K562 (cell line): ENCODE data around the gene TBC1D7. TPM values are rescaled to one million over a fixed set of nuclear protein-coding genes. Genes with fewer than 3 reads are reported as not detected.

Source experiments
- ATAC-seq: fragments of 200-7000 bp; cut with Tn5 transposase; 3 replicates; pipeline ENCODE4 v1.9.1; 2020; ENCODE audit warnings: moderate library complexity
- BruUV-seq: library from RNA; stranded (reverse); fragments of 400-500 nt; replicated peaks from 2 replicates; lab custom pipeline; 2021; lab: Mats Ljungman, UMichigan
- CTCF ChIA-PET: fragments of 300-600 bp; formaldehyde crosslinking; extraction: SDS; loops from one replicate; lab custom pipeline; 2021; ENCODE audit warnings: low intra/inter-chr PET ratio; lab: Yijun Ruan, JAX
- POLR2A ChIA-PET: fragments of 300-600, 350-650 bp; sonication (Branson Sonifier 250); formaldehyde crosslinking; extraction: SDS; loops from one replicate; lab custom pipeline; 2021; ENCODE audit warnings: antibody characterized with exemption, inconsistent platforms; lab: Yijun Ruan, JAX
- DNase-seq, 4 experiments: peaks; one replicate each; pipeline versions ENCODE4 v3.0.0 to v3.0.0-alpha.2; 2011 to 2018; ENCODE audit warnings: low spot score in 3 of 4, mixed read lengths in 3 of 4; ENCODE audit errors: extremely low read depth in 1 of 4
- FAIRE-seq: peaks from 2 replicates; lab custom pipeline; 2011; peaks lifted over from hg19 to GRCh38; lab: Jason Lieb, UNC
- H2AFZ ChIP-seq: 2 replicates; pipeline ENCODE4 v1.6.0; 2011; ENCODE audit warnings: low read depth, low read length, control low read depth, inconsistent platforms
- H3K27ac ChIP-seq: fragments of 200-600 bp; 3 replicates; pipeline ENCODE4 v1.8.0; 2011; ENCODE audit warnings: low read depth, mild to moderate bottlenecking, control low read depth, inconsistent platforms, low read length, moderate library complexity, mixed read lengths; ENCODE audit errors: extremely low read depth
- H3K27me3 ChIP-seq, 2 experiments: fragments of 300-600 bp in 1 of 2; 2 replicates in 1 of 2; 3 replicates in 1 of 2; pipeline versions ENCODE4 v1.6.0 to v1.8.0; 2011; ENCODE audit warnings: inconsistent platforms in 2 of 2, low read length in 2 of 2, mild to moderate bottlenecking in 1 of 2, mixed read lengths in 1 of 2, moderate library complexity in 1 of 2; ENCODE audit not compliant: control insufficient read depth in 2 of 2, insufficient read depth in 2 of 2
- H3K36me3 ChIP-seq: fragments of 300-600 bp; 3 replicates; pipeline ENCODE4 v1.8.0; 2011; ENCODE audit warnings: mild to moderate bottlenecking, low read length, inconsistent platforms; ENCODE audit not compliant: control insufficient read depth, insufficient read depth
- H3K4me1 ChIP-seq, 2 experiments: fragments of 200-600 bp in 1 of 2; replicated peaks in 1 of 2; 2 replicates in 1 of 2; 3 replicates in 1 of 2; pipeline versions ENCODE4 v1.5.1 to v1.8.0; 2011; ENCODE audit warnings: inconsistent platforms in 2 of 2, low read length in 2 of 2, mild to moderate bottlenecking in 1 of 2, mixed read lengths in 1 of 2, moderate library complexity in 1 of 2; ENCODE audit not compliant: control insufficient read depth in 2 of 2, insufficient read depth in 2 of 2
- H3K4me2 ChIP-seq: 2 replicates; pipeline ENCODE4 v1.6.1; 2011; ENCODE audit warnings: low read length, control low read depth, inconsistent platforms, mixed read lengths; ENCODE audit not compliant: insufficient read depth
- H3K4me3 ChIP-seq: fragments of 200-600 bp; sonication (generic), shearing (Covaris generic); 2 replicates; pipeline ENCODE4 v1.5.1; 2016; ENCODE audit warnings: control low read depth, inconsistent platforms
- H3K79me2 ChIP-seq: fragments of 200-600 bp; 3 replicates; pipeline ENCODE4 v1.8.0; 2011; ENCODE audit warnings: low read length, inconsistent platforms; ENCODE audit not compliant: control insufficient read depth, insufficient read depth
- H3K9ac ChIP-seq, 2 experiments: 2 replicates each; pipeline versions ENCODE4 v1.6.0 to v1.6.1; 2011; ENCODE audit warnings: low read depth in 2 of 2, low read length in 2 of 2, control low read depth in 1 of 2, inconsistent platforms in 1 of 2, mild to moderate bottlenecking in 1 of 2, mixed read lengths in 1 of 2; ENCODE audit not compliant: insufficient read depth in 1 of 2
- H3K9me1 ChIP-seq: one replicate; pipeline ENCODE4 v1.6.0; 2011; ENCODE audit warnings: inconsistent platforms, mild to moderate bottlenecking, low read length, moderate library complexity; ENCODE audit not compliant: control insufficient read depth, insufficient read depth
- H3K9me3 ChIP-seq: replicated peaks from 2 replicates; pipeline ENCODE4 v1.5.1; 2011; ENCODE audit warnings: low read depth, low read length, inconsistent platforms; ENCODE audit not compliant: control insufficient read depth, insufficient read depth
- H4K20me1 ChIP-seq: replicated peaks from 2 replicates; pipeline ENCODE4 v1.6.1; 2011; ENCODE audit warnings: low read length, inconsistent platforms, mixed read lengths; ENCODE audit not compliant: control insufficient read depth, insufficient read depth
- MEIS2 ChIP-seq: fragments of 450-650 bp; IDR thresholded peaks from 2 replicates; pipeline ENCODE4 v1.6.1; 2014; ENCODE audit warnings: mild to moderate bottlenecking; ENCODE audit not compliant: partially characterized antibody
- NFIC ChIP-seq: fragments of 450-650 bp; IDR thresholded peaks from 2 replicates; pipeline ENCODE4 v1.6.1; 2017; ENCODE audit warnings: mild to moderate bottlenecking, inconsistent platforms
- PBX2 ChIP-seq, 2 experiments: IDR thresholded peaks in 1 of 2; conservative IDR thresholded peaks in 1 of 2; 2 replicates each; pipeline ENCODE4 v1.6.1; 2016; ENCODE audit warnings: low read depth in 2 of 2, mild to moderate bottlenecking in 1 of 2, missing compliant biosample characterization in 1 of 2, missing genetic modification characterization in 1 of 2, moderate library complexity in 1 of 2
- PKNOX1 ChIP-seq: fragments of 450-650 bp; IDR thresholded peaks from 2 replicates; pipeline ENCODE4 v1.6.1; 2016
- ZBTB49 ChIP-seq: sonication (generic); formaldehyde crosslinking; IDR thresholded peaks from 2 replicates; pipeline ENCODE4 v1.8.0; 2022; ENCODE audit warnings: missing genetic modification reagents, mild to moderate bottlenecking, borderline replicate concordance
- WGBS: fragments of 100-300 bp; shearing (Covaris generic); methylation state at CpG from one replicate; pipeline ENCODE4 v1.1.6; 2016; ENCODE audit warnings: low coverage, mixed read lengths; ENCODE audit not compliant: insufficient coverage; ENCODE audit errors: missing lambda C conversion rate; 5-methylcytosine and 5-hydroxymethylcytosine counted together
- in situ Hi-C: fragments of 300-500 bp; cut with MboI; formaldehyde crosslinking; loops from 4 replicates; pipeline ENCODE4 v1.15.0; 2018; ENCODE audit warnings: inconsistent platforms, mixed read lengths
- intact Hi-C: fragments of 100-400 bp; cut with micrococcal nuclease; formaldehyde crosslinking; loops from 2 replicates; pipeline ENCODE4 v1.14.2; 2022
- polyA plus RNA-seq, 8 experiments: library from polyadenylated mRNA; depleted of rRNA in 4 of 8; stranded (reverse) in 5 of 8; unstranded in 3 of 8; fragments of >200 nt; fragmentation: Nextera tagmentation in 2 of 8; fragmentation: Illumina TruSeq in 1 of 8; extraction: Ambion mirVana in 2 of 8; extraction: Trizol in 1 of 8; gene quantifications; 2 replicates each; pipeline versions ENCODE4 v1.2.1 to v1.2.3, GENCODE V29; 2011 to 2014; ENCODE audit warnings: inconsistent platforms in 1 of 8, missing spikeins in 1 of 8
- total RNA-seq, 7 experiments: library from RNA; depleted of rRNA in 6 of 7; stranded (reverse); fragments of >200 nt in 6 of 7; fragmentation: Illumina TruSeq in 2 of 7; extraction: Trizol in 2 of 7; gene quantifications; 2 replicates each; pipeline versions ENCODE4 v1.2.1 to v1.2.3, GENCODE V29; 2011 to 2021; ENCODE audit warnings: low replicate concordance in 1 of 7

Gene TBC1D7
- total and polyA plus RNA-seq, 9 of the 15 experiments (the other 6 are each of a cell fraction or from before 2014, with no cell fraction given), result 49.4 to 107 (median 61.1) TPM

GRCh38 chr6:13348334-13349113 lies 20.2 kb upstream of the TBC1D7 start:
- H3K4me3 ChIP-seq, result no peak overlapping the region
- no peaks in the 10 kb centered on the region for H3K79me2 ChIP-seq
- 0 out of 2 replicates have a peak, but pooled peaks have one; percentile 17 for TF ChIP-seq NFIC
- TF ChIP-seq PBX2 (CRISPR knock-in tag; IDR thresholded peaks at IDR 0.05; ENCODE audit: low read depth), result no peak
- peak; percentile 83 for TF ChIP-seq PBX2 (tag; conservative IDR thresholded peaks at IDR 0.05; ENCODE audit: low read depth)
- peak; percentile 83 for TF ChIP-seq MEIS2
- peak; percentile 37; the same call in 1 of the 2 replicates for TF ChIP-seq PKNOX1
- TF ChIP-seq ZBTB49 (CRISPR knock-in tag), result no peak
- H3K4me1 ChIP-seq, result peaks cover under 1 to 3% of the 10 kb centered on the region in 2 experiments; a peak in 3 of 5 replicates
- ChIA-PET POLR2A (interaction anchor here (1.4 kb wide), 1 partner anchor 20 kb away, joined by 3 read pairs; the partner anchor contains the start of gene TBC1D7), CTCF (no interaction called here)
- FAIRE-seq (no peak), ATAC-seq (no peak), DNase-seq (no peak)
- no peak overlapping the region for H3K27ac ChIP-seq
- no peaks in the 10 kb centered on the region for H3K27me3 ChIP-seq
- no peak overlapping the region for H2AFZ ChIP-seq
- no peaks in the 10 kb centered on the region for H3K36me3 ChIP-seq
- no peaks in the 10 kb centered on the region for H4K20me1 ChIP-seq
- in situ Hi-C loops, result no loop called here
- 25% methylated on average over 8 of the region's 8 CpGs for WGBS
- no peaks in the 10 kb centered on the region for H3K9me1 ChIP-seq
- no peak overlapping the region for H3K4me2 ChIP-seq
- no TSS peak for BruUV-seq
- intact Hi-C loops, result no loop called here
- no peaks in the 10 kb centered on the region for H3K9me3 ChIP-seq
- no peak overlapping the region for H3K9ac ChIP-seq
